ENCODE measurements around the gene ZMYND12. TPM values are rescaled to one million over a fixed set of nuclear protein-coding genes. Genes with fewer than 3 reads are reported as not detected.

The ZMYND12 gene
- total RNA-seq: 1.4 and 3.6 TPM in 2 replicates

GRCh38 chr1:42456010-42456753, at the start of gene ZMYND12, which contains the start of gene PPCS:
Gene ZMYND12 (minus strand): TSS chr1:42456022. CDS start chr1:42455997, 25 bp downstream.
Gene PPCS (plus strand): TSS chr1:42456543. CDS start chr1:42456566, 23 bp downstream.

GRCh38 chr1:42462828-42463763, 7.3 kb upstream of the ZMYND12 start, which contains the start of gene CCDC30:
Gene CCDC30 (plus strand): TSS chr1:42463286. CDS start chr1:42480552, 17,266 bp downstream.

GRCh38 chr1:42380586-42381279, 75.1 kb downstream of the ZMYND12 start, which contains the start of gene RIMKLA:
Gene RIMKLA (plus strand): TSS chr1:42380792. CDS start chr1:42380935, 143 bp downstream.

Other genes with a start within 250 kb of the ZMYND12 start
- 16.6 and 22.4 TPM in 2 replicates for gene FOXJ3, start 120.8 kb downstream of the ZMYND12 start, total RNA-seq
- gene RIMKLA, start 75.2 kb downstream of the ZMYND12 start, total RNA-seq: under 0.01 TPM in 1 of 2 replicates, not detected in the other
- gene PPCS, start 521 bp upstream of the ZMYND12 start, total RNA-seq: 85.5 and 117 TPM in 2 replicates
- gene CCDC30, start 7.3 kb upstream of the ZMYND12 start, total RNA-seq: 0.48 and 2.6 TPM in 2 replicates
- gene PPIH, start 202.4 kb upstream of the ZMYND12 start, total RNA-seq: 22.2 and 28.4 TPM in 2 replicates
- gene YBX1, start 226.4 kb upstream of the ZMYND12 start, total RNA-seq: 571 and 607 TPM in 2 replicates